ENCODE data around the gene MREG. TPM values are rescaled to one million over a fixed set of nuclear protein-coding genes. Genes with fewer than 3 reads are reported as not detected.
A peak's percentile ranks its signal among the peaks of the same experiment; 100 is the strongest.
"Not testable (repeated sequence)": the region's sequence is repeated elsewhere in the genome, so short reads cannot be mapped to it uniquely, and the experiment has no call there.

MREG gene
- total and polyA plus RNA-seq, 9 of the 15 experiments (the other 6 are each of a cell fraction or from before 2014, with no cell fraction given), result 0.77 to 3.8 (median 2.3) TPM

DNA sequence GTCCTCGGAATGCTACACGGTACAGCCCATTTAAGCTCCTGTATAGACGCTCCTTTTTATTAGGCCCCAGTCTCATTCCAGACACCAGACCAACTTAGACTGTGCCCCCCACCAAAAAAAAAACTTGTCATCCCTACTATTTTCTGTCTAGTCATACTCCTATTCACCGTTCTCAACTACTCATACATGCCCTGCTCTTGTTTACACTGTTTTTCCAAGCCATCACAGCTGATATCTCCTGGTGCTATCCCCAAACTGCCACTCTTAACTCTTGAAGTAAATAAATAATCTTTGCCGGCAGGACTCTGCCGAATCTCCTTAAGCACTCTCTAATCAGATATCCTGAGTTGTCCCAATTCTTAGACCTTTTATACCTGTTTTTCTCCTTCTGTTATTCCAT is 86.4 kb downstream of the MREG start:
- FAIRE-seq; H3K27ac ChIP-seq (ENCODE audit: extremely low read depth, low read depth, low read length); in situ Hi-C loops (cut with MboI); H3K4me3 ChIP-seq; H3K9me1 ChIP-seq (ENCODE audit: control insufficient read depth, insufficient read depth, low read length); H3K9ac ChIP-seq (ENCODE audit: insufficient read depth in 1 of 2, low read depth in 2 of 2, low read length in 2 of 2); ATAC-seq; H3K36me3 ChIP-seq (ENCODE audit: control insufficient read depth, insufficient read depth, low read length); H4K20me1 ChIP-seq (replicated peaks; ENCODE audit: control insufficient read depth, insufficient read depth, low read length); H3K9me3 ChIP-seq (replicated peaks; ENCODE audit: control insufficient read depth, insufficient read depth, low read depth, low read length); DNase-seq (ENCODE audit: extremely low read depth in 1 of 4, low spot score in 3 of 4); H3K4me2 ChIP-seq (ENCODE audit: insufficient read depth, low read length); CTCF ChIA-PET (ENCODE audit: low intra/inter-chr PET ratio); POLR2A ChIA-PET; intact Hi-C loops (cut with micrococcal nuclease); H3K79me2 ChIP-seq (ENCODE audit: control insufficient read depth, insufficient read depth, low read length); H3K27me3 ChIP-seq (ENCODE audit: control insufficient read depth in 2 of 2, insufficient read depth in 2 of 2, low read length in 2 of 2); BruUV-seq (replicated peaks); H2AFZ ChIP-seq (ENCODE audit: low read depth, low read length): not testable (repeated sequence)
- TF ChIP-seq, protein P1, sequence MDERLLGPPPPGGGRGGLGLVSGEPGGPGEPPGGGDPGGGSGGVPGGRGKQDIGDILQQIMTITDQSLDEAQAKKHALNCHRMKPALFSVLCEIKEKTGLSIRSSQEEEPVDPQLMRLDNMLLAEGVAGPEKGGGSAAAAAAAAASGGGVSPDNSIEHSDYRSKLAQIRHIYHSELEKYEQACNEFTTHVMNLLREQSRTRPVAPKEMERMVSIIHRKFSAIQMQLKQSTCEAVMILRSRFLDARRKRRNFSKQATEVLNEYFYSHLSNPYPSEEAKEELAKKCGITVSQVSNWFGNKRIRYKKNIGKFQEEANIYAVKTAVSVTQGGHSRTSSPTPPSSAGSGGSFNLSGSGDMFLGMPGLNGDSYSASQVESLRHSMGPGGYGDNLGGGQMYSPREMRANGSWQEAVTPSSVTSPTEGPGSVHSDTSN (CRISPR knock-in tag; IDR thresholded peaks at IDR 0.05; ENCODE audit: low read depth), result not testable (repeated sequence)
- TF ChIP-seq, protein P1 (tag; conservative IDR thresholded peaks at IDR 0.05; ENCODE audit: low read depth), result 0 out of 2 replicates have a peak, but pooled peaks have one; percentile 18
- TF ChIP-seq FOXK2 (conservative IDR thresholded peaks at IDR 0.05 in 1 of 2, IDR thresholded peaks at IDR 0.05 in 1 of 2; ENCODE audit: low read depth in 2 of 2) (peak in 1 of 2 experiments; percentile 76; a peak in 2 of 4 replicates), MAFG (tag; conservative IDR thresholded peaks at IDR 0.05) (peak; percentile 75), ARID1B (IDR thresholded peaks at IDR 0.05) (0 out of 2 replicates have a peak, but pooled peaks have one; percentile 21), ZNF316 (IDR thresholded peaks at IDR 0.05) (peak; percentile 63), C11orf30 (IDR thresholded peaks at IDR 0.05; ENCODE audit: low read depth) (peak; percentile 25; the same call in 1 of the 2 replicates)
- TF ChIP-seq, protein P2, sequence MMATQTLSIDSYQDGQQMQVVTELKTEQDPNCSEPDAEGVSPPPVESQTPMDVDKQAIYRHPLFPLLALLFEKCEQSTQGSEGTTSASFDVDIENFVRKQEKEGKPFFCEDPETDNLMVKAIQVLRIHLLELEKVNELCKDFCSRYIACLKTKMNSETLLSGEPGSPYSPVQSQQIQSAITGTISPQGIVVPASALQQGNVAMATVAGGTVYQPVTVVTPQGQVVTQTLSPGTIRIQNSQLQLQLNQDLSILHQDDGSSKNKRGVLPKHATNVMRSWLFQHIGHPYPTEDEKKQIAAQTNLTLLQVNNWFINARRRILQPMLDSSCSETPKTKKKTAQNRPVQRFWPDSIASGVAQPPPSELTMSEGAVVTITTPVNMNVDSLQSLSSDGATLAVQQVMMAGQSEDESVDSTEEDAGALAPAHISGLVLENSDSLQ (IDR thresholded peaks at IDR 0.05), result peak; percentile 40; the same call in 1 of the 2 replicates
- peaks cover 0 to 16% of the 10 kb centered on the region in 2 experiments; a peak in 3 of 5 replicates for H3K4me1 ChIP-seq (replicated peaks in 1 of 2; ENCODE audit: control insufficient read depth in 2 of 2, insufficient read depth in 2 of 2, low read length in 2 of 2)
- 3% methylated on average over 4 of the region's 6 CpGs for WGBS (ENCODE audit: insufficient coverage, low coverage, missing lambda C conversion rate)

Measured in K562 (cell line).